Measurements from ENCODE around the gene NIPAL3.
"Not testable (repeated sequence)": the region's sequence is repeated elsewhere in the genome, so short reads cannot be mapped to it uniquely, and the experiment has no call there.

NIPAL3 gene

GRCh38 chr1:24421502-24421901 lies 5.9 kb downstream of the NIPAL3 start:
- DNase-seq (ENCODE audit: low read depth in 2 of 2), result no peak

- DNase-seq (ENCODE audit: low read depth in 2 of 2), result no peak
Observed at GRCh38 chr1:24424207-24424606, 8.6 kb downstream of the NIPAL3 start.

GRCh38 chr1:24424990-24425389 lies 9.4 kb downstream of the NIPAL3 start:
- no peak for DNase-seq (ENCODE audit: low read depth in 2 of 2)

GRCh38 chr1:24425441-24425840 lies 9.8 kb downstream of the NIPAL3 start:
- no peak for DNase-seq (ENCODE audit: low read depth in 2 of 2)

GRCh38 chr1:24425922-24426321 lies 10.3 kb downstream of the NIPAL3 start:
- DNase-seq (ENCODE audit: low read depth in 2 of 2), result no peak

- no peak for DNase-seq (ENCODE audit: low read depth in 2 of 2)
Observed at GRCh38 chr1:24426744-24427544, 11.3 kb downstream of the NIPAL3 start.

GRCh38 chr1:24427545-24427862 lies 11.9 kb downstream of the NIPAL3 start:
- DNase-seq (ENCODE audit: low read depth in 2 of 2), result no peak

- DNase-seq (ENCODE audit: low read depth in 2 of 2), result no peak
Observed at GRCh38 chr1:24435782-24436365, 20.3 kb downstream of the NIPAL3 start.

- DNase-seq (ENCODE audit: low read depth in 2 of 2), result no peak
Observed at GRCh38 chr1:24437631-24438396, 22.2 kb downstream of the NIPAL3 start.

GRCh38 chr1:24438423-24438901 lies 22.9 kb downstream of the NIPAL3 start:
- no peak for DNase-seq (ENCODE audit: low read depth in 2 of 2)

GRCh38 chr1:24440436-24440835 lies 24.8 kb downstream of the NIPAL3 start:
- no peak for DNase-seq (ENCODE audit: low read depth in 2 of 2)

GRCh38 chr1:24441480-24441879 lies 25.9 kb downstream of the NIPAL3 start:
- DNase-seq (ENCODE audit: low read depth in 2 of 2), result no peak

- DNase-seq (ENCODE audit: low read depth in 2 of 2), result no peak
Observed at GRCh38 chr1:24441996-24442668, 26.5 kb downstream of the NIPAL3 start.

- no peak for DNase-seq (ENCODE audit: low read depth in 2 of 2)
Observed at GRCh38 chr1:24442764-24443163, 27.2 kb downstream of the NIPAL3 start.

- no peak for DNase-seq (ENCODE audit: low read depth in 2 of 2)
Observed at GRCh38 chr1:24443241-24443656, 27.6 kb downstream of the NIPAL3 start.

GRCh38 chr1:24446446-24446845 lies 30.8 kb downstream of the NIPAL3 start:
- DNase-seq (ENCODE audit: low read depth in 2 of 2), result not testable (repeated sequence)

- DNase-seq (ENCODE audit: low read depth in 2 of 2), result no peak
Observed at GRCh38 chr1:24450316-24450715, 34.7 kb downstream of the NIPAL3 start.

GRCh38 chr1:24450857-24451397 lies 35.3 kb downstream of the NIPAL3 start:
- DNase-seq (ENCODE audit: low read depth in 2 of 2), result no peak

- no peak for DNase-seq (ENCODE audit: low read depth in 2 of 2)
Observed at GRCh38 chr1:24451746-24452145, 36.1 kb downstream of the NIPAL3 start.

- no peak for DNase-seq (ENCODE audit: low read depth in 2 of 2)
Observed at GRCh38 chr1:24452922-24453485, 37.4 kb downstream of the NIPAL3 start.

- no peak for DNase-seq (ENCODE audit: low read depth in 2 of 2)
Observed at GRCh38 chr1:24454673-24455072, 39.1 kb downstream of the NIPAL3 start.

- no peak for DNase-seq (ENCODE audit: low read depth in 2 of 2)
Observed at GRCh38 chr1:24455272-24455671, 39.7 kb downstream of the NIPAL3 start.

All from activated CD4-positive, alpha-beta T cell treated with anti-CD3 and anti-CD28 coated beads for 24 hours (primary cell).